HepG2 (cell line): ENCODE data around the gene TCF25. TPM values are rescaled to one million over a fixed set of nuclear protein-coding genes. Genes with fewer than 3 reads are reported as not detected.

Experiments used
- EHMT2 ChIP-seq: fragments of 200-600 bp; sonication (generic); IDR thresholded peaks from 2 replicates; pipeline ENCODE4 v1.7.0; 2017; ENCODE audit warnings: antibody characterized with exemption, low read depth, low read length, borderline replicate concordance
- ESRRA ChIP-seq: sonication (generic); formaldehyde crosslinking; IDR thresholded peaks from 2 replicates; pipeline ENCODE4 v1.5.1; 2020; ENCODE audit warnings: mild to moderate bottlenecking, low read depth, missing genetic modification reagents
- HNRNPLL ChIP-seq: fragments of 200-400 bp; formaldehyde crosslinking; IDR thresholded peaks from 2 replicates; pipeline ENCODE4 v1.6.1; 2017; ENCODE audit warnings: mild to moderate bottlenecking, low read depth, low read length; ENCODE audit not compliant: poor library complexity, severe bottlenecking
- IKZF5 ChIP-seq: IDR thresholded peaks from 2 replicates; pipeline ENCODE4 v1.6.1; 2018; ENCODE audit warnings: missing genetic modification reagents, mild to moderate bottlenecking, missing compliant biosample characterization
- KIAA2018 ChIP-seq: sonication (generic); formaldehyde crosslinking; IDR thresholded peaks from 2 replicates; pipeline ENCODE4 v1.5.0; 2020; ENCODE audit warnings: mild to moderate bottlenecking, missing genetic modification reagents, borderline replicate concordance
- KLF9 ChIP-seq: IDR thresholded peaks from 2 replicates; pipeline ENCODE4 v1.6.1; 2016; ENCODE audit warnings: low read depth
- LBX2 ChIP-seq: sonication (generic); formaldehyde crosslinking; IDR thresholded peaks from 2 replicates; pipeline ENCODE4 v1.5.0; 2020; ENCODE audit warnings: missing genetic modification reagents, mild to moderate bottlenecking, borderline replicate concordance
- PHB2 ChIP-seq: fragments of 450-650 bp; IDR thresholded peaks from 2 replicates; pipeline ENCODE4 v1.6.1; 2018; ENCODE audit not compliant: partially characterized antibody
- PHF21A ChIP-seq: sonication (generic); formaldehyde crosslinking; IDR thresholded peaks from 2 replicates; pipeline ENCODE4 v1.5.0; 2020; ENCODE audit warnings: mild to moderate bottlenecking, missing genetic modification reagents
- RFX1 ChIP-seq: fragments of 450-650 bp; IDR thresholded peaks from 2 replicates; pipeline ENCODE4 v1.6.1; 2017
- RXRB ChIP-seq: IDR thresholded peaks from 2 replicates; pipeline ENCODE4 v1.6.1; 2016; ENCODE audit warnings: borderline replicate concordance, missing genetic modification reagents, missing compliant biosample characterization
- SETDB1 ChIP-seq: sonication (generic); formaldehyde crosslinking; IDR thresholded peaks from 2 replicates; pipeline ENCODE4 v1.5.1; 2020; ENCODE audit warnings: missing genetic modification reagents, mild to moderate bottlenecking, borderline replicate concordance
- TCF7L2 ChIP-seq: IDR thresholded peaks from 2 replicates; pipeline ENCODE4 v1.6.1; 2011; ENCODE audit warnings: mild to moderate bottlenecking, low read depth, low read length, moderate library complexity
- TOE1 ChIP-seq: sonication (generic); formaldehyde crosslinking; IDR thresholded peaks from 2 replicates; pipeline ENCODE4 v1.4.0; 2020; ENCODE audit warnings: mild to moderate bottlenecking, missing genetic modification reagents
- YEATS2 ChIP-seq: sonication (generic); formaldehyde crosslinking; IDR thresholded peaks from 2 replicates; pipeline ENCODE4 v1.4.0; 2020; ENCODE audit warnings: missing genetic modification reagents, borderline replicate concordance
- ZBTB25 ChIP-seq: IDR thresholded peaks from 2 replicates; pipeline ENCODE4 v1.6.1; 2018; ENCODE audit warnings: missing genetic modification reagents
- ZMYM2 ChIP-seq: sonication (generic); formaldehyde crosslinking; IDR thresholded peaks from 2 replicates; pipeline ENCODE4 v1.8.0; 2022; ENCODE audit warnings: mild to moderate bottlenecking, missing genetic modification reagents
- ZNF234 ChIP-seq: sonication (generic); formaldehyde crosslinking; conservative IDR thresholded peaks from 2 replicates; pipeline ENCODE4 v1.5.1; 2020; ENCODE audit warnings: mild to moderate bottlenecking, missing genetic modification reagents
- ZNF556 ChIP-seq: sonication (generic); formaldehyde crosslinking; IDR thresholded peaks from 2 replicates; pipeline ENCODE4 v1.4.0; 2020; ENCODE audit warnings: mild to moderate bottlenecking, missing genetic modification reagents, borderline replicate concordance
- ZNF562 ChIP-seq: sonication (generic); formaldehyde crosslinking; IDR thresholded peaks from 2 replicates; pipeline ENCODE4 v1.8.0; 2022; ENCODE audit warnings: missing genetic modification reagents, borderline replicate concordance
- ZNF709 ChIP-seq: sonication (generic); formaldehyde crosslinking; IDR thresholded peaks from 2 replicates; pipeline ENCODE4 v1.5.0; 2020; ENCODE audit warnings: mild to moderate bottlenecking, missing genetic modification reagents
- polyA plus RNA-seq, 8 experiments: library from polyadenylated mRNA; depleted of rRNA in 3 of 8; stranded (reverse) in 7 of 8; unstranded in 1 of 8; fragments of >200 nt; fragmentation: Illumina TruSeq in 4 of 8; extraction: Trizol in 4 of 8; gene quantifications; 2 replicates each; pipeline versions ENCODE4 v1.2.1 to v1.2.3, GENCODE V29; 2011 to 2016; ENCODE audit warnings: low read depth in 4 of 8, missing spikeins in 1 of 8, mixed read lengths in 1 of 8; ENCODE audit not compliant: insufficient read depth in 1 of 8
- total RNA-seq, 5 experiments: library from RNA; depleted of rRNA; stranded (reverse); fragments of >200 nt; fragmentation: Illumina TruSeq; extraction: Trizol; gene quantifications; 2 replicates each; pipeline ENCODE4 v1.2.3, GENCODE V29; 2016; ENCODE audit warnings: low read depth in 1 of 5

The TCF25 gene
- total and polyA plus RNA-seq, 2 of the 13 experiments (the other 11 are each of a cell fraction or from before 2014, with no cell fraction given), result 138 to 206 TPM

- TF ChIP-seq ZBTB25, result no peak
- peak; percentile 67 for TF ChIP-seq RXRB
- TF ChIP-seq LBX2 (CRISPR knock-in tag), result no peak
- no peak for TF ChIP-seq RFX1
- no peak for TF ChIP-seq ZMYM2 (CRISPR knock-in tag)
- TF ChIP-seq TOE1 (CRISPR knock-in tag), result no peak
- TF ChIP-seq ZNF709, result 0 out of 2 replicates have a peak, but pooled peaks have one; percentile 27
- TF ChIP-seq PHF21A (CRISPR knock-in tag), result no peak
- TF ChIP-seq KIAA2018 (CRISPR knock-in tag), result no peak
- TF ChIP-seq EHMT2, result no peak
- TF ChIP-seq SETDB1 (CRISPR knock-in tag), result no peak
- no peak for TF ChIP-seq ZNF562 (CRISPR knock-in tag)
- no peak for TF ChIP-seq ZNF556 (CRISPR knock-in tag)
- no peak for TF ChIP-seq IKZF5 (CRISPR knock-in tag)
- TF ChIP-seq ESRRA (CRISPR knock-in tag), result no peak; the same call in 1 of the 2 replicates
- peak; percentile 87; the same call in 1 of the 2 replicates for TF ChIP-seq ZNF234 (CRISPR knock-in tag)
- peak; percentile 48 for TF ChIP-seq HNRNPLL
- no peak for TF ChIP-seq PHB2
- TF ChIP-seq YEATS2 (CRISPR knock-in tag), result no peak
- TF ChIP-seq KLF9, result no peak
- no peak for TF ChIP-seq TCF7L2
Observed at GRCh38 chr16:89922477-89922883, 49.1 kb downstream of the TCF25 start (continued).
